ENCODE data around the gene NR4A3. TPM values are rescaled to one million over a fixed set of nuclear protein-coding genes. Genes with fewer than 3 reads are reported as not detected.
A peak's percentile ranks its signal among the peaks of the same experiment; 100 is the strongest.

The NR4A3 gene
- total and polyA plus RNA-seq, 2 of the 13 experiments (the other 11 are each of a cell fraction or from before 2014, with no cell fraction given) = 0.02 to 0.09 TPM

GRCh38 chr9:99906403-99907207 is 84.9 kb downstream of the NR4A3 start, which contains the start of gene STX17 (continued):
- TF ChIP-seq NFAT5 (CRISPR knock-in tag; IDR thresholded peaks at IDR 0.05) (0 out of 2 replicates have a peak, but pooled peaks have one; percentile 59), ZNF619 (CRISPR knock-in tag; IDR thresholded peaks at IDR 0.05) (no peak), ZNF292 (CRISPR knock-in tag; IDR thresholded peaks at IDR 0.05; ENCODE audit: borderline replicate concordance, low read depth) (peak; percentile 55; the same call in 1 of the 2 replicates), ZNF33A (CRISPR knock-in tag; IDR thresholded peaks at IDR 0.05; ENCODE audit: borderline replicate concordance) (0 out of 2 replicates have a peak, but pooled peaks have one; percentile 53), ZNF761 (CRISPR knock-in tag; conservative IDR thresholded peaks at IDR 0.05) (no peak), DRAP1 (CRISPR knock-in tag; IDR thresholded peaks at IDR 0.05) (peak; percentile 21; the same call in 1 of the 2 replicates), ZNF572 (CRISPR knock-in tag; IDR thresholded peaks at IDR 0.05) (peak; percentile 80; the same call in 1 of the 2 replicates), TRAFD1 (CRISPR knock-in tag; IDR thresholded peaks at IDR 0.05; ENCODE audit: borderline replicate concordance) (no peak), ZNF256 (CRISPR knock-in tag; conservative IDR thresholded peaks at IDR 0.05) (no peak), MXD4 (CRISPR knock-in tag; IDR thresholded peaks at IDR 0.05) (peak; percentile 68), ZNF235 (CRISPR knock-in tag; IDR thresholded peaks at IDR 0.05; ENCODE audit: borderline replicate concordance) (peak; percentile 91; the same call in 1 of the 2 replicates), CEBPZ (IDR thresholded peaks at IDR 0.05; ENCODE audit: low read length) (no peak), ZNF883 (CRISPR knock-in tag; IDR thresholded peaks at IDR 0.05; ENCODE audit: not compliant biosample characterization) (peak; percentile 88), KLF12 (CRISPR knock-in tag; IDR thresholded peaks at IDR 0.05; ENCODE audit: borderline replicate concordance) (peak; percentile 71; the same call in 1 of the 2 replicates), AGO1 (IDR thresholded peaks at IDR 0.05; ENCODE audit: low read depth, low read length, poor library complexity, severe bottlenecking) (peak; percentile 63)

Measured in HepG2 (cell line).